A549 (cell line): Measurements from ENCODE around the gene TXNRD1. TPM values are rescaled to one million over a fixed set of nuclear protein-coding genes. Genes with fewer than 3 reads are reported as not detected.

Source experiments
- ATAC-seq, 2 experiments: fragments of 200-7000 bp in 1 of 2; fragments of >200 bp in 1 of 2; cut with Nextera tagmentation in 1 of 2; cut with Tn5 transposase in 1 of 2; 3 replicates each; pipeline versions ENCODE4 v1.8.0 to v1.9.1; 2018 to 2020; ENCODE audit warnings: mild to moderate bottlenecking in 1 of 2, moderate library complexity in 1 of 2
- CTCF ChIA-PET: fragments of 300-600 bp; sonication (Branson Sonifier 250); formaldehyde crosslinking; extraction: SDS; loops from one replicate; lab custom pipeline; 2021; ENCODE audit warnings: antibody characterized with exemption, inconsistent platforms; lab: Yijun Ruan, JAX
- POLR2A ChIA-PET: fragments of 350-600 bp; formaldehyde crosslinking; extraction: SDS; loops from one replicate; lab custom pipeline; 2021; ENCODE audit warnings: antibody characterized with exemption, inconsistent platforms; lab: Yijun Ruan, JAX
- DNase-seq, 2 experiments: peaks; one replicate each; pipeline versions ENCODE4 v3.0.0 to v3.0.0-alpha.2; 2011 to 2016; ENCODE audit warnings: low read depth in 1 of 2, low spot score in 1 of 2
- FAIRE-seq: peaks from 2 replicates; lab custom pipeline; 2011; peaks lifted over from hg19 to GRCh38; lab: Jason Lieb, UNC
- H3K27ac ChIP-seq, 2 experiments: fragments of >200 bp; sonication (Bioruptor Twin); formaldehyde crosslinking; 3 replicates each; pipeline ENCODE4 v1.5.1; 2016 to 2017
- H3K4me1 ChIP-seq: fragments of >200 bp; sonication (Bioruptor Twin); formaldehyde crosslinking; 3 replicates; pipeline ENCODE4 v1.6.1; 2016
- H3K4me2 ChIP-seq: fragments of >200 bp; sonication (Bioruptor Twin); formaldehyde crosslinking; 3 replicates; pipeline ENCODE4 v1.6.1; 2016
- H3K4me3 ChIP-seq: fragments of >200 bp; sonication (Bioruptor Twin); formaldehyde crosslinking; 3 replicates; pipeline ENCODE4 v1.5.1; 2016
- H3K9me3 ChIP-seq: fragments of >200 bp; sonication (Bioruptor Twin); formaldehyde crosslinking; 3 replicates; pipeline ENCODE4 v1.6.1; 2016
- ATOH8 ChIP-seq: fragments of 250-450 bp; sonication (Bioruptor Pico); IDR thresholded peaks from 2 replicates; pipeline ENCODE4 v1.5.0; 2020; ENCODE audit warnings: low read depth, mild to moderate bottlenecking, moderate library complexity
- BHLHE40 ChIP-seq: IDR thresholded peaks from 2 replicates; pipeline ENCODE4 v1.6.1; 2012; ENCODE audit warnings: low read depth, low read length, inconsistent platforms
- CBX2 ChIP-seq: fragments of 200-600 bp; sonication (generic); IDR thresholded peaks from 2 replicates; pipeline ENCODE4 v1.6.1; 2016; ENCODE audit warnings: low read depth, mild to moderate bottlenecking, borderline replicate concordance
- CBX8 ChIP-seq: fragments of 200-600 bp; sonication (generic); IDR thresholded peaks from 2 replicates; pipeline ENCODE4 v1.6.1; 2016
- CTCF ChIP-seq: fragments of >200 bp; sonication (Bioruptor Twin); formaldehyde crosslinking; IDR thresholded peaks from 3 replicates; pipeline ENCODE4 v1.5.1; 2016
- E2F6 ChIP-seq: IDR thresholded peaks from 2 replicates; pipeline ENCODE4 v1.6.1; 2012; ENCODE audit warnings: low read depth, borderline replicate concordance
- EHMT2 ChIP-seq: fragments of 200-600 bp; sonication (generic); IDR thresholded peaks from 2 replicates; pipeline ENCODE4 v1.6.1; 2016; ENCODE audit warnings: antibody characterized with exemption, low read depth, mild to moderate bottlenecking, moderate library complexity
- ELK1 ChIP-seq: fragments of 150-350 bp; IDR thresholded peaks from 2 replicates; pipeline ENCODE4 v1.6.1; 2014; ENCODE audit warnings: low read depth, mild to moderate bottlenecking, low read length
- EP300 ChIP-seq, 2 experiments: fragments of >200 bp; sonication (Bioruptor Twin); formaldehyde crosslinking; IDR thresholded peaks; 2 replicates in 1 of 2; 3 replicates in 1 of 2; pipeline ENCODE4 v1.6.1; 2016 to 2017
- ESRRA ChIP-seq: fragments of 150-350 bp; IDR thresholded peaks from 2 replicates; pipeline ENCODE4 v1.6.1; 2014; ENCODE audit warnings: mild to moderate bottlenecking, low read length, borderline replicate concordance
- FOXS1 ChIP-seq: fragments of 250-450 bp; sonication (Bioruptor Pico); IDR thresholded peaks from 2 replicates; pipeline ENCODE4 v1.5.0; 2020; ENCODE audit warnings: mild to moderate bottlenecking, moderate library complexity
- GATA3 ChIP-seq: IDR thresholded peaks from 2 replicates; pipeline ENCODE4 v1.6.1; 2012; ENCODE audit warnings: borderline replicate concordance
- HDAC2 ChIP-seq: fragments of 200-600 bp; sonication (generic); IDR thresholded peaks from 2 replicates; pipeline ENCODE4 v1.6.1; 2016
- HEYL ChIP-seq: fragments of 250-450 bp; sonication (Bioruptor Pico); IDR thresholded peaks from 2 replicates; pipeline ENCODE4 v1.8.0; 2021; ENCODE audit warnings: mild to moderate bottlenecking, moderate library complexity
- HMGXB4 ChIP-seq: fragments of 250-450 bp; sonication (Bioruptor Pico); IDR thresholded peaks from 2 replicates; pipeline ENCODE4 v1.5.0; 2021; ENCODE audit warnings: mild to moderate bottlenecking, moderate library complexity, borderline replicate concordance
- HOXA7 ChIP-seq: fragments of 250-450 bp; sonication (Bioruptor Pico); IDR thresholded peaks from 2 replicates; pipeline ENCODE4 v1.5.0; 2020; ENCODE audit warnings: mild to moderate bottlenecking, moderate library complexity
- JUNB ChIP-seq: fragments of >200 bp; sonication (Bioruptor Twin); formaldehyde crosslinking; IDR thresholded peaks from 2 replicates; pipeline ENCODE4 v1.6.1; 2016
- KDM1A ChIP-seq: fragments of 200-600 bp; sonication (generic); IDR thresholded peaks from 2 replicates; pipeline ENCODE4 v1.6.1; 2016; ENCODE audit warnings: low read depth, mild to moderate bottlenecking
- MAFK ChIP-seq: fragments of 450-650 bp; IDR thresholded peaks from 2 replicates; pipeline ENCODE4 v1.6.1; 2014; ENCODE audit not compliant: partially characterized antibody
- MAX ChIP-seq: IDR thresholded peaks from 2 replicates; pipeline ENCODE4 v1.6.1; 2012
- MYC ChIP-seq: IDR thresholded peaks from 2 replicates; pipeline ENCODE4 v1.6.1; 2012; ENCODE audit warnings: mild to moderate bottlenecking, inconsistent platforms, low read length, improper control_type of control experiment, borderline replicate concordance
- NFE2L2 ChIP-seq: fragments of 150-350 bp; conservative IDR thresholded peaks from 2 replicates; pipeline ENCODE4 v1.6.1; 2014; ENCODE audit warnings: low read length
- NR3C1 ChIP-seq: fragments of >200 bp; sonication (Bioruptor Twin); formaldehyde crosslinking; IDR thresholded peaks from 3 replicates; pipeline ENCODE4 v1.6.1; 2017
- PBX3 ChIP-seq: IDR thresholded peaks from 2 replicates; pipeline ENCODE4 v1.6.1; 2012
- RARB ChIP-seq: fragments of 250-450 bp; sonication (Bioruptor Pico); IDR thresholded peaks from 2 replicates; pipeline ENCODE4 v1.8.0; 2021; ENCODE audit warnings: mild to moderate bottlenecking, moderate library complexity
- TFCP2L1 ChIP-seq: fragments of 250-450 bp; sonication (Bioruptor Pico); IDR thresholded peaks from 2 replicates; pipeline ENCODE4 v1.5.0; 2021; ENCODE audit warnings: mild to moderate bottlenecking
- USF2 ChIP-seq: fragments of 450-650 bp; IDR thresholded peaks from 2 replicates; pipeline ENCODE4 v1.6.1; 2014; ENCODE audit warnings: antibody characterized with exemption
- ZSCAN20 ChIP-seq: fragments of 250-450 bp; sonication (Bioruptor Pico); IDR thresholded peaks from 2 replicates; pipeline ENCODE4 v1.8.0; 2022; ENCODE audit warnings: mild to moderate bottlenecking, moderate library complexity
- WGBS: methylation state at CpG from one replicate; pipeline ENCODE4 v1.1.6; 2017; ENCODE audit errors: missing lambda C conversion rate; 5-methylcytosine and 5-hydroxymethylcytosine counted together
- polyA plus RNA-seq, 4 experiments: library from polyadenylated mRNA; depleted of rRNA in 3 of 4; stranded (reverse); fragments of >200 nt; fragmentation: RNase III in 1 of 4; extraction: RNeasy Plus Mini Kit Qiagen cat#74134 plus additional on column Dnase treatment in 1 of 4; gene quantifications; 2 replicates in 3 of 4; 3 replicates in 1 of 4; pipeline ENCODE4 v1.2.3, GENCODE V29; 2011 to 2017

The TXNRD1 gene
- polyA plus RNA-seq, 2 of the 4 experiments (the other 2 are of a cell fraction): 899 to 1,230 TPM

GRCh38 chr12:104291867-104292524 lies 76.4 kb downstream of the TXNRD1 start (continued):
- TF ChIP-seq GATA3: no peak

GRCh38 chr12:104292872-104293794 lies 77.6 kb downstream of the TXNRD1 start:
- WGBS: 3% methylated on average over 12 of the region's 12 CpGs
- H3K4me3 ChIP-seq: peak overlapping the region; percentile 68
- DNase-seq (peak in 1 of 2 experiments; percentile 46), ATAC-seq (peak in 1 of 2 experiments; percentile 1; a peak in 2 of 6 replicates), FAIRE-seq (no peak)
- CTCF ChIA-PET: interaction anchor here (0.8 to 13.7 kb wide), 6 partner anchors 9 to 82 kb away, joined by 3 to 155 read pairs (median 6); partner anchors contain the start of genes EID3 and TXNRD1
- H3K4me2 ChIP-seq: peak overlapping the region; percentile 97
- H3K27ac ChIP-seq: peak overlapping the region; percentile 94 to 98
- peaks cover 60% of the 10 kb centered on the region for H3K4me1 ChIP-seq
- POLR2A ChIA-PET: interaction anchor here (2.5 to 8.6 kb wide), 4 partner anchors 7 to 77 kb away, joined by 14 to 190 read pairs (median 54); partner anchors contain the start of genes EID3 and TXNRD1
- H3K9me3 ChIP-seq: no peaks in the 10 kb centered on the region
- no peak for TF ChIP-seq MAFK
- no peak for TF ChIP-seq MYC
- TF ChIP-seq EHMT2: no peak
- peak; percentile 88 for TF ChIP-seq RARB (CRISPR knock-in tag)
- TF ChIP-seq EP300 (IDR thresholded peaks at IDR 0.05): no peak
- no peak for TF ChIP-seq USF2
- no peak for TF ChIP-seq NFE2L2
- no peak for TF ChIP-seq E2F6
- no peak for TF ChIP-seq NR3C1
- TF ChIP-seq ESRRA: no peak
- peak; percentile 92 for TF ChIP-seq TFCP2L1 (CRISPR knock-in tag)
- TF ChIP-seq KDM1A: no peak
- no peak for TF ChIP-seq ZSCAN20 (CRISPR knock-in tag)
- TF ChIP-seq CBX2: no peak
- no peak for TF ChIP-seq FOXS1 (CRISPR knock-in tag)
- no peak for TF ChIP-seq ELK1
- TF ChIP-seq CTCF: no peak
- TF ChIP-seq HOXA7: peak; percentile 88
- no peak for TF ChIP-seq ATOH8 (CRISPR knock-in tag)
- no peak for TF ChIP-seq HDAC2
- TF ChIP-seq HMGXB4: peak; percentile 91
- no peak for TF ChIP-seq JUNB
- TF ChIP-seq BHLHE40: no peak
- no peak for TF ChIP-seq PBX3
- no peak for TF ChIP-seq CBX8
- no peak for TF ChIP-seq HEYL
- no peak for TF ChIP-seq GATA3
- TF ChIP-seq MAX: no peak
